Glomerular endothelial cell (primary cell): ENCODE data around the gene DDX39A. TPM values are rescaled to one million over a fixed set of nuclear protein-coding genes. Genes with fewer than 3 reads are reported as not detected.
"Not testable (repeated sequence)": the region's sequence is repeated elsewhere in the genome, so short reads cannot be mapped to it uniquely, and the experiment has no call there.

Experiments
- DNase-seq: peaks from one replicate; pipeline ENCODE4 v3.0.0-alpha.2; 2011; ENCODE audit warnings: low read depth, low spot score; ENCODE audit errors: extremely low read depth
- total RNA-seq: library from RNA; depleted of rRNA; stranded (reverse); fragments of >200 nt; gene quantifications from 2 replicates; pipeline ENCODE4 v1.2.3, GENCODE V29; 2015

The DDX39A gene
- total RNA-seq, 1 donor from 2014 or later, result 117 TPM

DNA sequence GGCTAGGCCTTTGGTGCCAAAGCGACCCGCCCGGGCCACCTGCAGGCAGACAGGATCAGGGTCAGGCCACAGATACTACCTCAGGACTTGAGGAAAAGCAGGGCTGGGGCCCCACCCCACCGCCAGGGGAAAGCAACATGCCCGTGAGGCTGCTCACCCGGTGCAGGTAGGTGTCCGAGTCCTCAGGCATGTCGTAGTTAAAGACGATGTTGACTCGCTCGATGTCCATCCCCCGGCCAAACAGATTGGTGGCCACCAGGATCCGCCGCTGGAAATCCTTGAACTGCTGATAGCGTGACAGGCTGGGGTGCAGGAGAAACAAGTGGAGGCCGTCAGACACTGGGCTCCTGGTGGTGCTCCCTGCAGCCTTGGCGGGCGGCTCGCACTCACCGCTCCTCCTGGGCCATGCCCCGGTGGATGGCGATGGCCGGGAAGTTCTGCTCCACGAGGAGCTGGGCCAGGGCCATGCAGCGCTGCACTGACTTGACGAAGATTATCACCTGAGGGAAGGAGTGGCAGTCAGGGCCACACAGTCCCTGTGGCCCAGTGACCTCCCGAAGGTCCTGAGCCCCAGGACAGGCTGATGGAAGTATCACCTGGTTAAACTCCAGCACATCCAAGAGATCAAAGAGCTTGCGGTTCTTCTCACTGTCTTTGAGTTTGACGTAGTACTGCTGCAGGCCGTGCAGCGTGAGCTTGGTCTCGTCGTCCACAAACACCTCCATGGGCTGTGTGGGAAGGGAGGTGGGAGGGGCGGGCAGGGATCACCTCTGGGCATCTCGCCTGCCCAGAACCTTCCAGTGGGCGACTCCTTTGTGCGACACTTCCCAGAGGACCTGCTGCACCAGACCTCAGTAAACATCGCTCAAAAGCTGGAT lies 9.8 kb downstream of the DDX39A start:
- no peak for DNase-seq

DNA sequence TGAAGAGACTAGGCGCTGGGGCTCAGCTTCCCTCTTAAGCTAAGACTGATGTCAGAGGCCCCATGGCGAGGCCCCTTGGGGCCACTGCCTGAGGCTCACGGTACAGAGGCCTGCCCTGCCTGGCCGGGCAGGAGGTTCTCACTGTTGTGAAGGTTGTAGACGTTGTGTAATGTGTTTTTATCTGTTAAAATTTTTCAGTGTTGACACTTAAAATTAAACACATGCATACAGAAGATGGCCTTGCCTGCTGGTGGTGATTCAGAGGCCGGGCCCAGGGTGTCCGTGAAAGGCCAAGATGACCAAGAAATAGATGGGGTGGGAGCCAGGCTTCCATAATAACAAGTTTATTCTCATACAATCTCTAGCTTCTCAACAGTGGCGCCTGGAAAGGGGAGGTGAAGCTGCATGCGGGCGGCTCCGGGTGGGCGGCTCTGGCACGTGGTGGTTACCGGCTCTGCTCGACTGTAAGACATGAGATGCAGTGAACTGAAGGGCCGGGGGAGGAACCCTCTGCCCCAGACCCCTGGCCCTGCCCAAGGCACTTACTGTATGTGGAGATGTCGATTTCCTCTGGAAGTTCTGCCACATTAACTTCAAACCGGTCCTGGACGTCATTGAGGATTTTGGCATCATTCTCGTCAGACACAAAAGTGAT lies 10.5 kb downstream of the DDX39A start:
- no peak for DNase-seq

DNA sequence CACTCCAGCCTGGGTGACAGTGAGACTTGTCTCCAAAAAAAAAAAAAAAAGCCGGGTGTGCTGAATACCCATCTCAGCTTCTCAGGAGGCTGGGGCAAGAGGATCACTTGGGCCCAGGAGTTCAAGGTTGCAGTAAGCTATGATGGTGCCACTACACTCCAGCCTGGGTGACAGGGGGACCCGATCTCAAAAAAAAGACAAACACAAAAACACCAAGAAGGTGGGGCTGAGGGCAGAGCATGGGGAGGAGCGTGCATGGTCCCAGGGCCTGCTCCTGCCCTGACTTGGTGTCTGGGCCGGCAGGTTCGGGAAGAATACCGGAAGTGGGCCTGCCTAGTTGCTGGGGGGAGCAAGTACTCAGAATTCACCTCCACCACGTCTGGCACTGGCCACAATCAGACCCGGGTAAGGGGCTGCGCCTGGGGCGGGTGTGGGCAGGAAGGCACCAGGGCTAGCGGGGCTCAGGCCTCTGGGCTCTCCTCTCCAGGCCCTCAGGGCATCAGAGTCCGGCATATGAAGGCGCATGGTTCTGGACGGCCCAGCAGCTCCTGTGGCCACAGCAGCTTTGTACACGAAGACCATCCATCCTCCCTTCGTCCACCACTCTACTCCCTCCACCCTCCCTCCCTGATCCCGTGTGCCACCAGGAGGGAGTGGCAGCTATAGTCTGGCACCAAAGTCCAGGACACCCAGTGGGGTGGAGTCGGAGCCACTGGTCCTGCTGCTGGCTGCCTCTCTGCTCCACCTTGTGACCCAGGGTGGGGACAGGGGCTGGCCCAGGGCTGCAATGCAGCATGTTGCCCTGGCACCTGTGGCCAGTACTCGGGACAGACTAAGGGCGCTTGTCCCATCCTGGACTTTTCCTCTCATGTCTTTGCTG lies 11.3 kb downstream of the DDX39A start:
- no peak for DNase-seq

DNA sequence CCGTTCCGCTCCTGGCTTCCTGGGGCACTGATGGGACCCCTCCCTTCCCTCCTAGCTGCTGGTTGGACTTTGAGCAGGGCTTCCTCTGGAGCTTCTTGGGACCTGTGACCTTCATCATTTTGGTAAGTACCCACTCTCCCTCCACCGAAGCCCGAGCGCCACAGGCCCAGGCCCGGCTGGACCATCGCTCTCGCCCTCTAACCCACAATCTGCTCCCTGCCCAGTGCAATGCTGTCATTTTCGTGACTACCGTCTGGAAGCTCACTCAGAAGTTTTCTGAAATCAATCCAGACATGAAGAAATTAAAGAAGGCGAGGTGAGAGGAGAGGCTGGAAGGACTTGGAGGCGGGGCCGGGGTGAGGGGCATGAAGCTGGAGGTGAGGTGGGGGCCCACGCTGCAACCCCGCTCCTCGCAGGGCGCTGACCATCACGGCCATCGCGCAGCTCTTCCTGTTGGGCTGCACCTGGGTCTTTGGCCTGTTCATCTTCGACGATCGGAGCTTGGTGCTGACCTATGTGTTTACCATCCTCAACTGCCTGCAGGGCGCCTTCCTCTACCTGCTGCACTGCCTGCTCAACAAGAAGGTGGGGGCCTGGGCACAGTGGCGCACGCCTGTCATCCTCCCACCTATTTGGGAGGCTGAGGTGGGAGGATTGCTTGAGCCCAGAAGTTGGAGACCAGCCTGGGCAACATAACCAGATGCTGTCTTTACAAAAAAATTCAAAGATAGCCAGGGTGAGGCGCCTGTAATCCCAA lies 12.3 kb downstream of the DDX39A start:
- DNase-seq, result no peak

DNA sequence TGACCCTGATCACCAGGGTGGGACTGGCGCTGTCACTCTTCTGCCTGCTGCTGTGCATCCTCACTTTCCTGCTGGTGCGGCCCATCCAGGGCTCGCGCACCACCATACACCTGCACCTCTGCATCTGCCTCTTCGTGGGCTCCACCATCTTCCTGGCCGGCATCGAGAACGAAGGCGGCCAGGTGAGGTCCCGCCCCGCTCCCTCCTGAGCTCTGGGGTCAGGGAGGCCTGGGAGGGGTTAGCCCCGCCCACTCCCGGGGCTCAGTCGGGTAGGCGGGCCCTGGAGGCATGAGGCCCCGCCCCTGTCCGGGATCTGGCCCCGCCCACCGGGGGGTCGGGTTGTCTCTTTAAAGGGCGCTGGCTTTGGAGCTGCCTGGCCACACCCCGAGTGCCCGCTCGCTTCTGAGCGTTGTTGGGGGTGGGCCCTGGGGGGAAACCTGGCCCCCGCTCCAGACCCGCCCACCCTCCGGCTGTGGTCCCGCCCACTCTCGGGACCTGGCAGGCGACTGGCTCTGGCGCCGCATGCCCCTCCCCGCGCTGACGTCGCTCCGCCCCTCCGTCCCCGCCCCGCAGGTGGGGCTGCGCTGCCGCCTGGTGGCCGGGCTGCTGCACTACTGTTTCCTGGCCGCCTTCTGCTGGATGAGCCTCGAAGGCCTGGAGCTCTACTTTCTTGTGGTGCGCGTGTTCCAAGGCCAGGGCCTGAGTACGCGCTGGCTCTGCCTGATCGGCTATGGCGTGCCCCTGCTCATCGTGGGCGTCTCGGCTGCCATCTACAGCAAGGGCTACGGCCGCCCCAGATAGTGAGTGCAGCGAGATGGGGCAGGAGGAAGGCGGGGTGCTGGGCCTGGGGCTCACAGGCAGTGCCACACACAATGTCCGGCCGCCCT lies 13.1 kb downstream of the DDX39A start:
- no peak for DNase-seq

DNA sequence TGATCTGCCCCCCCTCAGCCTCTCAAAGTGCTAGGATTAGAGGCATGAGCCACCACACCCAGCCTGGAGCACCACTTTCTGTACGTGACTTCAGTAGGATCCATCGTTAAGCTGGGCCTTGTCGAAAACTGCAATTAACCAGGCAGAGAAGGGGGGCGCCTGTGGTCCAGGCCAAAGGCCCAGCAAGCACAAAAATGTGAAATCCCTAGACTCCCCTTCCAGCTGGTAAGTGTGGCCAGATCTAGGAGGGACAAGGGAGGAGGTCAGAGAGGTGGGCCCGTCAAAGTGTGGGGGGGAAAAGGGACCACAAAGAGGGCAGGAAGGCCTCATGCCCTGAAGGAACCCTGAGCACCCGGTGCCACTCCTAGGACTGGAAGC lies 13.8 kb downstream of the DDX39A start:
- no peak for DNase-seq

DNA sequence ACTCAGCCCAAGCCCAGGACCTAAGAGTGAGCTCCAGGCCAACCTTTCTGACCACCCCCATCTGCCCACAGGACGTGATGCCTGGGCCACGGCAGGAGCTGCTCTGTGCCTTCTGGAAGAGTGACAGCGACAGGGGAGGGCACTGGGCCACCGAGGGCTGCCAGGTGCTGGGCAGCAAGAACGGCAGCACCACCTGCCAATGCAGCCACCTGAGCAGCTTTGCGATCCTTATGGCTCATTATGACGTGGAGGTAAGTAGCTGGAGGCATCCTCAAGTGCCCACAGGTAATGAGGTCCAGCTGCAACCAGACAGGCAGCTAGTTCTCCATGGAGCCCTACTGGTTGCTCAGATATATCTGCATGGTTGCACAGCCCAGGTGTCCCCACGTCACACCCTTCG lies 14.8 kb downstream of the DDX39A start:
- no peak for DNase-seq

DNA sequence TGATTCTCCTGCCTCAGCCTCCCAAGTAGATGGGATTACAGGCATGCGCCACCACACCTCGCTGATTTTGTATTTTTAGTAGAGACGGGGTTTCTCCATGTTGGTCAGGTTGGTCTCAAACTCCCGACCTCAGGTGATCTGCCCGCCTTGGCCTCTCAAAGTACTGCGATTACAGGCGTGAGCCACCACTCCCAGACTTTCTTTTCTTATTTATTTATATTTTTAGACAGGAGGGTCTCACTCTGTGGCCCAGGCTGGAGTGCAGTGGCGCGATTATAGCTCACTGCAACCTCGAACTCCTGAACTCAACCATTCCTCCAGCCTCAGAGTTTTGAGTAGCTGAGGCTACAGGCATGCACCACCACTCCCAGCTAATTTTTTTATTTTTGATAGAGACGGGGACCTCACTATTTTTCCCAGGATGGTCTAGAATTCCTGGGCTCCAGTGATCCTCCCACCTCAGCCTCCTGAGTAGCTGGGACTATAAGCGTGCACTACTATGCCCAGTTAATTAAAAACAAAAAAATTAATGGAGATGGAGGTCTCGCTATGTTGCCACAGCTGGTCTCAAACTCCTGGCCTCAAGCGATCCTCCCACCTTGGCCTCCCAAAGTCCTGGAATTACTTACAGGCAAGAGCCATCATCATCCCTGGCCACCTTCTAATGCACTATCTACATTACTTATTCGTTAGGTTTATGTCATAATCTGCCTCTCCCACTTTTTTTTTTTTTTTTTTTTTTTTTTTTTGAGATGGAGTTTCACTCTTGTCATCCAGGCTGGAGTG lies 15.8 kb downstream of the DDX39A start:
- not testable (repeated sequence) for DNase-seq

DNA sequence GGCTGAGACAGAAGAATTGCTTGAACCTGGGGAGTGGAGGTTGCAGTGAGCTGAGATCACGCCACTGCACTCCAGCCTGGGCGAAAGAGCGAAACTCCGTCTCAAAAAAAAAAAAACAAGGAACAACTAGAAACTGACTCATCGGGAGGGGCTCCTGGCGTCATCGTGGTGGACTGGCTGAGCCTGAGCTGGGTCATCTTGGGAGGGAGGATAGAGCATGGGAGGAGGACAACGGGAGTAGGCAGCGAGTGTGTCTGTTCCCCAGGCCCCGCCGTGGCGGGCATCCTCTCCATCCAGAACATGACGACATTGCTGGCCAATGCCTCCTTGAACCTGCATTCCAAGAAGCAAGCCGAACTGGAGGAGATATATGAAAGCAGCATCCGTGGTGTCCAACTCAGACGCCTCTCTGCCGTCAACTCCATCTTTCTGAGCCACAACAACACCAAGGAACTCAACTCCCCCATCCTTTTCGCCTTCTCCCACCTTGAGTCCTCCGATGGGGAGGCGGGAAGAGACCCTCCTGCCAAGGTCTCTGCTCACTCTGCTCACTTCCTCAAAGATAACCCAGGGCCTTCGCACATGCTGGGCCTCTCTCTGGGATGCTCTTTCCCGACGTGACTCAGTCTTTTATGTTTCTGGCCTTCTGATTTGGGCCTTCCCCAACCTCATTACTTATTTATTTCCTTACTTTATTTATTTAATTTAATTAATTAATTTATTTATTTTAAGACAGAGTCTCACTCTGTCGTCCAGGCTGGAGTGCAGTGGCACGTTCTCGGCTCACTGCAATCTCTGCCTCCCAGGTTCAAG lies 16.6 kb downstream of the DDX39A start:
- DNase-seq, result no peak

DNA sequence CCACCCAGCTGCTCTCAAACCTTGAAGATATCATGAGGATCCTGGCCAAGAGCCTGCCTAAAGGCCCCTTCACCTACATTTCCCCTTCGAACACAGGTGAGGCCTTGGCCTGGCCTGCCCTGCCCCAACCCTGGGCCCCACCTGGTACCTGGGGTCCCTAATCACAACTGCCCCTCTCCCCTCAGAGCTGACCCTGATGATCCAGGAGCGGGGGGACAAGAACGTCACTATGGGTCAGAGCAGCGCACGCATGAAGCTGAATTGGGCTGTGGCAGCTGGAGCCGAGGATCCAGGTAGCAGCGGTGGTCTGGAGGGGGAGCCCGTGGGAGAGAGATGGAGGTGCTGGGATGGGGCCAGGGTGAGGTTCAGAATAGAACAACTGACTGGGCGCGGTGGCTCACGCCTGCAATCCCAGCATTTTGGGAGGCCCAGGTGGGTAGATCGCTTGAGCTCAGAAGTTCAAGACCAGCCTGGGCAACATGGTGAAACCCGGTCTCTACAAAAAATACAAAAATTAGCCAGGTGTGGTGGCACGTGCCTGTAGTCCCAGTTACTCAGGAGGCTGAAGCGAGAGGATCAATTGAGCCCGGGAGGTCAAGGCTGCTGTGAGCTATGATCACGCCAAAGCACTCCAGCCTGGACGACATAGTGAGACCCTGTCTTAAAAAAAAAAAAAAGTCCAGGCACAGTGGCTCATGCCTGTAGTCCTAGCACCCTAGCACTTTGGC lies 17.5 kb downstream of the DDX39A start:
- no peak for DNase-seq

DNA sequence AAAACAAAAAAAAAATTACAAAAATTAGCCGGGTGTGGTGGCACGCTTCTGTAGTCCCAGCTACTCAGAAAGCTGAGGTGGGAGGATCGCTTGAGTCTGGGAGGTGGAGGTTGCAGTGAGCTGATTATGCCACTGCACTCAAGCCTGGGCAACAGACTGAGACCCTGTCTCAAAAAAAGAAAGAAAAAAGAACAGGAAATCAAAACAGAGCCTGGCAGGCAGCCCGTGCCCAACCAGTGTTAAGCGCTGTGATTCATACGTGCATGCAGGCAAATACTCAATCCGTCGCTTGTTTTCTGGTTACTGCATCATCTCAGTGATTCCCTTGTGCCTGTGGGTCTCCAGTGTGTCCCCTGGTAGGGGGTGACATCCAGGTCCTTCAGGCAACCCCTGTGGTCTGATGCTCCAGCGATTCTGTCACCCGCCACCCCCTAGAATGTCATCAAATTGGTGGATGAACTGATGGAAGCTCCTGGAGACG lies 18.1 kb downstream of the DDX39A start:
- no peak for DNase-seq

DNA sequence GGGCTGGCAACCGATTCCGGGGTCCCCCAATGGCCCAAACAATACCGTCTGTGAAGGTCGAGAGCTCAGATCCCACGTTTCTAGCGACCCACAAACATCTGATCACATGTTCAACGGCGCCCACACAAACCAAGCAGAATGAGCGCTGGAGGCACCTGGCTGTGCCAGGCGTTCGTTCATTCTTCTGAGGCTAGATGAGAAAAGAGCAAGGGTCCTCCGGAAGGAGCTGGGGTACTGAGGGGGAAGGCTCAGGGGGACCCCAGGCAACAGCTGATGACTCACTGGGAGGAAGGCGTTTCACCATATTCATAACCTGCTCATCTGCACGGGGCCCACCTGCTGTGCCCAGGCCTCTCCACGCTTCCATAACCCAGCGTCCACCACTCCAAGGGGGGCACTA lies 22.0 kb downstream of the DDX39A start:
- not testable (repeated sequence) for DNase-seq

DNA sequence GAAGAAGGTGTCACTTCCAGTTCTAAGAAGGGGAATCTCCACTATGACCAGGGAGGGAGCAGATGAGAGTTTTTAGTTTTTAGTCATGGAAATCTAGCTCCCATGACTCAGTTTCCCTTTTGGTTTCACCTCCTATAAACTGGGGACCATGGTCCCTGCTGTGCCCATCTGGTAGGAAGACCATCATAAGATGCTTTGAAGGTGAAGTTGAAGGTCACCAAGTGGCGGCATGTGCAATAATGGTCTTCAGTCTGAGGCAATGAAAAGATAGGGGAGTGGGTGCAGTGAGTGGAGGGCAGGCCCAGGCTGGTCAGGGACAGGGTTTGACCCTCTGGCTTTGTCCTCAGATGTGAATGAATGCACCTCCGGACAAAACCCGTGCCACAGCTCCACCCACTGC lies 22.4 kb downstream of the DDX39A start:
- DNase-seq, result not testable (repeated sequence)

DNA sequence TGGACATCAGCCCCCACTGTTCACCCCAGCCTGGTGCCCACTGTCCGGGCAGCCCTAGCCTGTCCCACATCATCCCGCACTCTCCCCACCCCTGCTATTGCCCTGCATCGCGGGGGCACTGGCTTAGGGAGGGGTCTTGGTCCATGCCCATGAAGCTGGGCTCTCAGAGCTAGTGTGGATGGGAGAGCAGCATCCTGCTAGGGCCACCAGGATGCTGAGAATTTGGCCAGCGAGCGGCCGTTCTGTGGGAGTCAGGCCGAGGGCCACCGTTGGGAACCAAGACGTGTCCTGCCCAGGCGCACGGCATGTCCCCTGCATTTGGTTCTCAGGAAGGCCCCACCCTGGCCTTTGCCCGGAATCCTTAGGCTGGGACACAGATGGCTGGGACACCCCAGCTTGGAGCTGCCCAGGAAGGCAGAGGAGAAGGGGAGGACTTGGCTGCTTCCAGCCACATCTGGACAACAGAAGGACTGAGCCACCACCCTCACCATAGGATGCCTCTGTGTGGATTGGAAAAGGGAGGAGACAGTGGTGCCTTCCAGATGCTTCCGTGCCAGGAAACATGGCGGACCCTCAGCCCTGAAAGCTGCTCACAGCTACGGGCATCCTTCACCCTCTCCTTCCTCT lies 23.3 kb downstream of the DDX39A start:
- DNase-seq, result no peak

DNA sequence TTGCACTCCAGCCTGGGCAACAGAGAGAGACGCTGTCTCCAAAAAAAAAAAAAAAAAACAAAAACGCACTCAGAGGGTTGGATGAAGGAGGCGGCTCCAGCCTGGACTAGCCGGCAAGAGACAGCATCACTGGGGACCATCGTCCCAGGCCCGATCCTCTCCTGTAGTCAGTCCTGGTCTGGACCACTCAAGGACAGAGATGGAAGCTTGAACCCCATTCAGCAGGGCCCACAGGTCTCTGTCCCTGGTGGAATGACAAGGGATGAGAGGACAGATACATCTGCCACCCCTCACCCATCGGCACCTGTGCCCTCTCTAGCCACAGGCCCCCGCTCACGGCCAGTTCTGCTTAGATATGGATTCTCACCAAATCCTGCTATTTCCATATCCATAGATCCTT lies 23.9 kb downstream of the DDX39A start:
- no peak for DNase-seq

DNA sequence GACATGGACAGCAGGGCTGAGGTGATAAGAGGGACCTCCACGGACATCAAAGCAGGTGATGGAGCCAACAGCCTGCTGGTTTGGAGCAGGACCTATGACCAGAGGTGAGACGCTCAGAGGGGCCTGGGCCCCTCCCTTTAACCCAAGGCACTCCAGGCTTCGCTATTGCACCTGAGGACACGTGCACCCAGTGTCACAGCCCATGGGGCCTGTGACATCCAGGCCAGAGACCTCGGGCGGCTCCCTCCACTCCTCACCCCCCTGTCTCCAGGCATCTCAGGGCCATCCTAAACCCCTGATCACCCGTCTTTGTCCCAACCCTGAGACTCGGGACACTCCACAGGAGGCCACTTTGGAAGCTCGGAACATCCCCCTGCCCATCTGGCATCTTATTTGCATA lies 25.0 kb downstream of the DDX39A start:
- no peak for DNase-seq

DNA sequence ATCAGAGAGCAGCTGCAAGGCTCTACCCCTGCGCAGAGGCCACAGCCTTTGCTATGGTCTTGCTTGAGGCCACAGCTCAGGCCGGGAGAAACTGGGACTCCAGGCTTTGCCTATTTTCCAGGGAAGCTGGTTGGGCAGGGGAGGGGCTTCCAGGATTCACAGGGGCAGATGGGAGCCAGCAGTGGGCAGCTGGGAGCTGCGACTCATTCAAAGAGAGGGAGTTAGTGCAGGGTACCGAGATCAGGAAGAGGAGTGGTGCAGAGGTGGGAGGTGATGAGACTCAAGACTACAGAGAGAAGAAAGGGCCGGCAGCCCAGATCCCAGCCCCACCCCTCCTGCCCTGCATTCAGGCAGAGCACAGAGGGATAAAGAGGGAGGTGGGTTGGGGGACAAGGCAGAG lies 25.8 kb downstream of the DDX39A start:
- DNase-seq, result no peak
